ENCODE results near the gene CYTH3. TPM values are rescaled to one million over a fixed set of nuclear protein-coding genes. Genes with fewer than 3 reads are reported as not detected.

CYTH3 gene
- total RNA-seq, 1 donor: 89.4 TPM

GRCh38 chr7:6278749-6279310 is 6.4 kb upstream of the CYTH3 start:
- TF ChIP-seq CTCF (IDR thresholded peaks at IDR 0.05; ENCODE audit: extremely low read depth, low read depth, low read length): no peak
- no peaks in the 10 kb centered on the region for H3K27me3 ChIP-seq (ENCODE audit: insufficient read depth, low read length)
- no peaks in the 10 kb centered on the region for H3K9me3 ChIP-seq (ENCODE audit: low read depth, low read length)
- H4K20me1 ChIP-seq (ENCODE audit: insufficient read depth, low read length): no peaks in the 10 kb centered on the region
- H3K4me1 ChIP-seq (ENCODE audit: insufficient read depth, low read length): peaks cover 12% of the 10 kb centered on the region
- H3K36me3 ChIP-seq (ENCODE audit: insufficient read depth, low read length): no peaks in the 10 kb centered on the region
- no peaks in the 10 kb centered on the region for H3K79me2 ChIP-seq (ENCODE audit: insufficient read depth, low read length)
- no peak overlapping the region for H3K4me2 ChIP-seq (ENCODE audit: insufficient read depth, low read length)
- H2AFZ ChIP-seq (ENCODE audit: low read length): no peak overlapping the region
- H3K4me3 ChIP-seq (ENCODE audit: insufficient read depth, low read length): no peak overlapping the region
- no peak overlapping the region for H3K27ac ChIP-seq (ENCODE audit: low read depth, low read length)
- DNase-seq (ENCODE audit: insufficient read length, low spot score, missing footprints): no peak

- Histone ChIP-seq H4K20me1 (ENCODE audit: insufficient read depth, low read length) (no peaks in the 10 kb centered on the region), H3K36me3 (ENCODE audit: insufficient read depth, low read length) (no peaks in the 10 kb centered on the region), H3K79me2 (ENCODE audit: insufficient read depth, low read length) (peaks cover 3% of the 10 kb centered on the region), H3K27ac (ENCODE audit: low read depth, low read length) (no peak overlapping the region), H2AFZ (ENCODE audit: low read length) (no peak overlapping the region), H3K27me3 (ENCODE audit: insufficient read depth, low read length) (no peaks in the 10 kb centered on the region), H3K4me3 (ENCODE audit: insufficient read depth, low read length) (no peak overlapping the region), H3K4me2 (ENCODE audit: insufficient read depth, low read length) (no peak overlapping the region), H3K4me1 (ENCODE audit: insufficient read depth, low read length) (peaks cover 7% of the 10 kb centered on the region), H3K9me3 (ENCODE audit: low read depth, low read length) (no peaks in the 10 kb centered on the region)
- TF ChIP-seq CTCF (IDR thresholded peaks at IDR 0.05; ENCODE audit: extremely low read depth, low read depth, low read length): no peak
- DNase-seq (ENCODE audit: insufficient read length, low spot score, missing footprints): no peak
Observed at GRCh38 chr7:6277476-6277875, 5.1 kb upstream of the CYTH3 start.

GRCh38 chr7:6276911-6277408 is 4.5 kb upstream of the CYTH3 start:
- Histone ChIP-seq H3K27me3 (ENCODE audit: insufficient read depth, low read length) (no peaks in the 10 kb centered on the region), H2AFZ (ENCODE audit: low read length) (no peak overlapping the region), H3K4me1 (ENCODE audit: insufficient read depth, low read length) (peaks cover 7% of the 10 kb centered on the region), H3K4me2 (ENCODE audit: insufficient read depth, low read length) (no peak overlapping the region), H4K20me1 (ENCODE audit: insufficient read depth, low read length) (no peaks in the 10 kb centered on the region), H3K9me3 (ENCODE audit: low read depth, low read length) (no peaks in the 10 kb centered on the region), H3K79me2 (ENCODE audit: insufficient read depth, low read length) (peaks cover 7% of the 10 kb centered on the region), H3K27ac (ENCODE audit: low read depth, low read length) (no peak overlapping the region), H3K4me3 (ENCODE audit: insufficient read depth, low read length) (no peak overlapping the region), H3K36me3 (ENCODE audit: insufficient read depth, low read length) (no peaks in the 10 kb centered on the region)
- no peak for TF ChIP-seq CTCF (IDR thresholded peaks at IDR 0.05; ENCODE audit: extremely low read depth, low read depth, low read length)
- DNase-seq (ENCODE audit: insufficient read length, low spot score, missing footprints): peak; percentile 67

GRCh38 chr7:6274743-6275142 is 2.3 kb upstream of the CYTH3 start:
- no peak for TF ChIP-seq CTCF (IDR thresholded peaks at IDR 0.05; ENCODE audit: extremely low read depth, low read depth, low read length)
- no peak for DNase-seq (ENCODE audit: insufficient read length, low spot score, missing footprints)
- Histone ChIP-seq H3K27ac (ENCODE audit: low read depth, low read length) (no peak overlapping the region), H3K4me1 (ENCODE audit: insufficient read depth, low read length) (peaks cover 20% of the 10 kb centered on the region), H3K79me2 (ENCODE audit: insufficient read depth, low read length) (peaks cover 29% of the 10 kb centered on the region), H2AFZ (ENCODE audit: low read length) (no peak overlapping the region), H3K4me2 (ENCODE audit: insufficient read depth, low read length) (no peak overlapping the region), H3K36me3 (ENCODE audit: insufficient read depth, low read length) (no peaks in the 10 kb centered on the region), H4K20me1 (ENCODE audit: insufficient read depth, low read length) (peaks cover 14% of the 10 kb centered on the region), H3K27me3 (ENCODE audit: insufficient read depth, low read length) (no peaks in the 10 kb centered on the region), H3K9me3 (ENCODE audit: low read depth, low read length) (no peaks in the 10 kb centered on the region), H3K4me3 (ENCODE audit: insufficient read depth, low read length) (no peak overlapping the region)

Data from osteoblast (primary cell).